ENCODE measurements around the gene EPG5. TPM values are rescaled to one million over a fixed set of nuclear protein-coding genes. Genes with fewer than 3 reads are reported as not detected.

EPG5 gene
- total and polyA plus RNA-seq, 3 donors from 2014 or later = 19.0 to 66.4 (median 55.7) TPM

- Histone ChIP-seq H3K9me3 (no peaks in the 10 kb centered on the region), H3K4me3 (no peak overlapping the region), H3K36me3 (ENCODE audit: low read depth, missing control alignments) (no peaks in the 10 kb centered on the region), H3K4me1 (no peaks in the 10 kb centered on the region), H3K27me3 (no peaks in the 10 kb centered on the region), H3K27ac (no peak overlapping the region)
- DNase-seq = no peak
- intact Hi-C loops (cut with DNase I; ENCODE audit: low total_unique reads) = no loop called here
- TF ChIP-seq CTCF (IDR thresholded peaks at IDR 0.05) = no peak
- TF ChIP-seq POLR2A (IDR thresholded peaks at IDR 0.05) = no peak
- WGBS, 2 donors = 53 to 81% methylated on average over 3 of the region's 3 CpGs
Observed at GRCh38 chr18:45847119-45847518, 120.0 kb downstream of the EPG5 start.

GRCh38 chr18:45845410-45845809, 121.7 kb downstream of the EPG5 start:
- no peak for DNase-seq
- intact Hi-C loops (cut with DNase I; ENCODE audit: low total_unique reads) = no loop called here

GRCh38 chr18:45844938-45845337, 122.2 kb downstream of the EPG5 start:
- Histone ChIP-seq H3K36me3 (ENCODE audit: low read depth, missing control alignments) (no peaks in the 10 kb centered on the region), H3K9me3 (no peaks in the 10 kb centered on the region), H3K4me3 (no peak overlapping the region), H3K27me3 (no peaks in the 10 kb centered on the region), H3K4me1 (no peaks in the 10 kb centered on the region), H3K27ac (no peak overlapping the region)
- WGBS, 2 donors = 83 to 92% methylated on average over 7 of the region's 7 CpGs
- no peak for TF ChIP-seq CTCF (IDR thresholded peaks at IDR 0.05)
- TF ChIP-seq POLR2A (IDR thresholded peaks at IDR 0.05) = no peak
- DNase-seq = no peak
- intact Hi-C loops (cut with DNase I; ENCODE audit: low total_unique reads) = no loop called here

More at GRCh38 chr18:45845410-45845809, 121.7 kb downstream of the EPG5 start:
- 83 to 92% methylated on average over 1 to 6 of the region's 8 CpGs for WGBS, 2 donors
- no peaks in the 10 kb centered on the region for H3K36me3 ChIP-seq (ENCODE audit: low read depth, missing control alignments)
- TF ChIP-seq CTCF (IDR thresholded peaks at IDR 0.05) (no peak), POLR2A (IDR thresholded peaks at IDR 0.05) (no peak)
- no peak overlapping the region for H3K27ac ChIP-seq
- H3K4me1 ChIP-seq = no peaks in the 10 kb centered on the region
- H3K9me3 ChIP-seq = no peaks in the 10 kb centered on the region
- no peak overlapping the region for H3K4me3 ChIP-seq
- H3K27me3 ChIP-seq = no peaks in the 10 kb centered on the region

DNA sequence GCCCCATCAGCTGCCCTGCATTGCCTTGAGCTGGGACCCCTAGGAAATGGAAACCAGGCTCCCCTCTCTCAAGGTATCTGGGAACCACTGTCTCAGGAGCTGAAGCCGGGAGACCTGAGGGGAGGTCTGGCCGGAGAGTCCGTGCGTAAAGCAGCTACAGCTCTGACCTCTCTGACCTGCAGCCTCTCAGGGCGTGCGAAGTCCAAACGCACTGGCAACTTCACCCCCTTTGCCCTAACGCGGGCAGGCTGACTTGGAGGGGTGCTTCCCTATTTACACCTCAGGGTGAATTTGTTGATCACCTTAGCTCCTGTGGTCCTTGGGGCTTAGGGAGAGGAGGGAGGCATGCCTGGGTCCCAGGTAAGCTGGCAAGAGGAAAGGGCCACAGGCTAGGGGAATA, 124.1 kb downstream of the EPG5 start:
- Histone ChIP-seq H3K36me3 (ENCODE audit: low read depth, missing control alignments) (no peaks in the 10 kb centered on the region), H3K4me3 (no peak overlapping the region), H3K9me3 (no peaks in the 10 kb centered on the region), H3K27ac (no peak overlapping the region), H3K27me3 (no peaks in the 10 kb centered on the region), H3K4me1 (peaks cover 3% of the 10 kb centered on the region)
- TF ChIP-seq POLR2A (IDR thresholded peaks at IDR 0.05) = no peak
- TF ChIP-seq CTCF (IDR thresholded peaks at IDR 0.05) = no peak
- intact Hi-C loops (cut with DNase I; ENCODE audit: low total_unique reads) = no loop called here
- no peak for DNase-seq
- 82 to 84% methylated on average over 9 of the region's 9 CpGs for WGBS, 2 donors

DNA sequence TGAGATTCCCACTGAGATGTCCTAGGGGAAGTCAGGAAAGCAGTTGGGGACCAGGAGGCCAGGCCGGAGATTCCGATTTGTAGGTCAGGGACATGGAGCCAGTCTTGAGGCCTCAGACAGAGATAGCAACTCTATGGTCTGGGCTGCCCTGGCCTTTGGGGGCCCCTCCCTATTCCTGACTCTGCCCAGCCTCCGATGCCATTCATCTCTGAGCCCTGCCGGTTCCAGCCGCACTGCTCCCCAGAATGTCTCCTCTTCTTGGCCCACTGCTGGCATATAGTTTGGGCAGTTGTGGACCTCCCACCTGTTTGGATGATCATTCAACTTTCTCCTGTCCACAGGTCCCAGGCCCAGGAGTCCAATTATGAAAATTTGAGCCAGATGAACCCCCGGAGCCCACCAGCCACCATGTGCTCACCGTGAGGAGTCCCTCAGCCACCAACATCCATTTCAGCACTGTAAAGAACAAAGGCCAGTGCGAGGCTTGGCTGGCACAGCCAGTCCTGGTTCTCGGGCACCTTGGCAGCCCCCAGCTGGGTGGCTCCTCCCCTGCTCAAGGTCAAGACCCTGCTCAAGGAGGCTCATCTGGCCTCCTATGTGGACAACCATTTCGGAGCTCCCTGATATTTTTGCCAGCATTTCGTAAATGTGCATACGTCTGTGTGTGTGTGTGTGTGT, 125.2 kb downstream of the EPG5 start:
- H3K4me1 ChIP-seq = peaks cover 3% of the 10 kb centered on the region
- intact Hi-C loops (cut with DNase I; ENCODE audit: low total_unique reads) = no loop called here
- no peaks in the 10 kb centered on the region for H3K36me3 ChIP-seq (ENCODE audit: low read depth, missing control alignments)
- no peak overlapping the region for H3K27ac ChIP-seq
- no peak overlapping the region for H3K4me3 ChIP-seq
- DNase-seq = no peak
- no peaks in the 10 kb centered on the region for H3K27me3 ChIP-seq
- WGBS, 2 donors = 89 to 92% methylated on average over 12 of the region's 12 CpGs
- TF ChIP-seq POLR2A (IDR thresholded peaks at IDR 0.05) (no peak), CTCF (IDR thresholded peaks at IDR 0.05) (no peak)
- no peaks in the 10 kb centered on the region for H3K9me3 ChIP-seq
